HCT116 (cell line): ENCODE results near the gene PLAC9. TPM values are rescaled to one million over a fixed set of nuclear protein-coding genes. Genes with fewer than 3 reads are reported as not detected.

Experiments used
- ATAC-seq: fragments of 200-7000 bp; cut with Tn5 transposase; 2 replicates; pipeline ENCODE4 v1.9.1; 2020; ENCODE audit warnings: mild to moderate bottlenecking, moderate library complexity
- BruUV-seq: library from RNA; stranded (reverse); fragments of 400-500 nt; replicated peaks from 2 replicates; lab custom pipeline; 2021; lab: Mats Ljungman, UMichigan
- CTCF ChIA-PET: fragments of 300-600 bp; sonication (Branson Sonifier 250); formaldehyde crosslinking; loops from one replicate; lab custom pipeline; 2021; ENCODE audit warnings: antibody characterized with exemption; lab: Charles Lee
- POLR2A ChIA-PET: fragments of 300-600, 350-600 bp; sonication (Branson Sonifier 250); formaldehyde crosslinking; loops from one replicate; lab custom pipeline; 2021; ENCODE audit warnings: antibody characterized with exemption; lab: Charles Lee
- RAD21 ChIA-PET, 2 experiments: fragments of 300-600 bp; sonication (Branson Sonifier 250); formaldehyde crosslinking; loops; one replicate each; lab custom pipeline; 2023; ENCODE audit warnings: low total read pairs in 2 of 2; ENCODE audit not compliant: uncharacterized antibody in 2 of 2, unreplicated experiment in 2 of 2, low non-redundant PET in 1 of 2; lab: Charles Lee
- DNase-seq: peaks from one replicate; pipeline ENCODE4 v3.0.0-alpha.2; 2010; ENCODE audit warnings: low read depth, low spot score
- H2AFZ ChIP-seq: fragments of 200-600 bp; shearing (Covaris generic), sonication (generic); 2 replicates; pipeline ENCODE4 v1.6.1; 2017; ENCODE audit warnings: low read depth, mixed run types, mixed read lengths, antibody characterized with exemption, low read length; ENCODE audit not compliant: poor library complexity, severe bottlenecking
- H3K27ac ChIP-seq: 2 replicates; pipeline ENCODE4 v1.5.1; 2012; ENCODE audit warnings: low read depth, low read length
- H3K27me3 ChIP-seq: fragments of 200-600 bp; sonication (generic); 2 replicates; pipeline ENCODE4 v1.6.1; 2016; ENCODE audit warnings: mixed run types, low read length, mixed read lengths; ENCODE audit not compliant: insufficient read depth
- H3K36me3 ChIP-seq, 2 experiments: fragments of 200-500 bp in 1 of 2; fragments of 200-600 bp in 1 of 2; sonication (Bioruptor generic) in 1 of 2; sonication (generic) in 1 of 2; 2 replicates each; pipeline versions ENCODE4 v1.5.1 to v1.6.1; 2014 to 2016; ENCODE audit warnings: low read length in 2 of 2, inconsistent platforms in 1 of 2, mixed read lengths in 1 of 2, mixed run types in 1 of 2; ENCODE audit not compliant: insufficient read depth in 2 of 2, control insufficient read depth in 1 of 2
- H3K4me1 ChIP-seq, 2 experiments: fragments of 200-600 bp in 1 of 2; sonication (generic) in 1 of 2; 2 replicates each; pipeline versions ENCODE4 v1.5.1 to v1.6.1; 2012 to 2017; ENCODE audit warnings: low read length in 2 of 2, inconsistent platforms in 1 of 2, mild to moderate bottlenecking in 1 of 2, mixed read lengths in 1 of 2, mixed run types in 1 of 2, moderate library complexity in 1 of 2; ENCODE audit not compliant: insufficient read depth in 2 of 2, control insufficient read depth in 1 of 2
- H3K4me2 ChIP-seq: fragments of 200-600 bp; sonication (generic); 2 replicates; pipeline ENCODE4 v1.6.1; 2017; ENCODE audit warnings: mixed run types, low read length, mixed read lengths
- H3K4me3 ChIP-seq, 2 experiments: fragments of 200-600 bp in 1 of 2; sonication (generic) in 1 of 2; replicated peaks in 1 of 2; 2 replicates each; pipeline ENCODE4 v1.5.1; 2011 to 2016; ENCODE audit warnings: low read length in 2 of 2, control low read depth in 1 of 2, low read depth in 1 of 2, mild to moderate bottlenecking in 1 of 2, mixed read lengths in 1 of 2, mixed run types in 1 of 2
- H3K79me2 ChIP-seq: fragments of 200-600 bp; sonication (generic); 2 replicates; pipeline ENCODE4 v1.6.1; 2017; ENCODE audit warnings: mild to moderate bottlenecking, mixed run types, low read length, moderate library complexity, mixed read lengths; ENCODE audit not compliant: insufficient read depth
- H3K9ac ChIP-seq: fragments of 200-600 bp; sonication (generic); 2 replicates; pipeline ENCODE4 v1.6.1; 2016; ENCODE audit warnings: low read length, mixed read lengths
- H3K9me2 ChIP-seq: fragments of 200-600 bp; sonication (generic), shearing (Covaris generic); 2 replicates; pipeline ENCODE4 v1.6.1; 2017; ENCODE audit warnings: mixed run types, mild to moderate bottlenecking, moderate library complexity; ENCODE audit not compliant: insufficient read depth
- H3K9me3 ChIP-seq, 2 experiments: fragments of 200-500 bp in 1 of 2; fragments of 200-600 bp in 1 of 2; sonication (Bioruptor generic) in 1 of 2; sonication (generic) in 1 of 2; 2 replicates each; pipeline ENCODE4 v1.6.1; 2014 to 2017; ENCODE audit warnings: low read length in 2 of 2, mixed read lengths in 2 of 2, inconsistent platforms in 1 of 2, low read depth in 1 of 2, mild to moderate bottlenecking in 1 of 2, mixed run types in 1 of 2, moderate library complexity in 1 of 2; ENCODE audit not compliant: control insufficient read depth in 1 of 2, insufficient read depth in 1 of 2
- H4K20me1 ChIP-seq: fragments of 200-600 bp; sonication (generic), shearing (Covaris generic); 2 replicates; pipeline ENCODE4 v1.6.1; 2017; ENCODE audit warnings: mixed run types, mild to moderate bottlenecking, moderate library complexity; ENCODE audit not compliant: insufficient read depth
- EGR1 ChIP-seq: IDR thresholded peaks from 2 replicates; pipeline ENCODE4 v1.6.1; 2012; ENCODE audit warnings: low read depth
- ELF1 ChIP-seq: IDR thresholded peaks from 2 replicates; pipeline ENCODE4 v1.6.1; 2012; ENCODE audit warnings: low read depth, borderline replicate concordance
- EZH2 ChIP-seq: fragments of 200-600 bp; sonication (generic); IDR thresholded peaks from 2 replicates; pipeline ENCODE4 v1.6.1; 2017; ENCODE audit warnings: antibody characterized with exemption, mixed run types
- EZH2phosphoT487 ChIP-seq: fragments of 200-600 bp; IDR thresholded peaks from 2 replicates; pipeline ENCODE4 v1.6.1; 2018; ENCODE audit warnings: antibody characterized with exemption, borderline replicate concordance
- FOSL1 ChIP-seq: IDR thresholded peaks from 2 replicates; pipeline ENCODE4 v1.6.1; 2012; ENCODE audit warnings: low read depth
- JUND ChIP-seq: IDR thresholded peaks from 2 replicates; pipeline ENCODE4 v1.6.1; 2012
- POLR2AphosphoS5 ChIP-seq: IDR thresholded peaks from 2 replicates; pipeline ENCODE4 v1.6.1; 2011; ENCODE audit warnings: mild to moderate bottlenecking, low read depth, low read length, moderate library complexity
- RAD21 ChIP-seq: IDR thresholded peaks from 2 replicates; pipeline ENCODE4 v1.6.1; 2012; ENCODE audit warnings: low read depth, mild to moderate bottlenecking
- SIN3A ChIP-seq: IDR thresholded peaks from 2 replicates; pipeline ENCODE4 v1.6.1; 2012; ENCODE audit warnings: low read depth
- SP1 ChIP-seq: IDR thresholded peaks from 2 replicates; pipeline ENCODE4 v1.6.1; 2012; ENCODE audit warnings: low read depth
- SRF ChIP-seq: IDR thresholded peaks from 2 replicates; pipeline ENCODE4 v1.6.1; 2012; ENCODE audit warnings: low read depth
- TCF7L2 ChIP-seq: IDR thresholded peaks from 2 replicates; pipeline ENCODE4 v1.7.0; 2011; ENCODE audit warnings: borderline replicate concordance, inconsistent platforms; ENCODE audit not compliant: insufficient read depth, insufficient read length; ENCODE audit errors: extremely low read depth
- intact Hi-C: fragments of 100-400 bp; cut with micrococcal nuclease; formaldehyde crosslinking; loops from 2 replicates; pipeline ENCODE4 v1.10.0; 2022
- total RNA-seq: library from RNA; stranded (reverse); gene quantifications from one replicate; pipeline ENCODE4 v1.2.1, GENCODE V29; 2021; ENCODE audit not compliant: unreplicated experiment
- TF ChIP-seq, protein P1 (sequence below): IDR thresholded peaks from 2 replicates; pipeline ENCODE4 v1.6.1; 2012
- TF ChIP-seq, protein P2 (sequence below), 3 experiments: fragments of 200-600 bp in 1 of 3; sonication (generic) in 1 of 3; IDR thresholded peaks in 2 of 3; conservative IDR thresholded peaks in 1 of 3; 2 replicates each; pipeline ENCODE4 v1.5.1; 2012 to 2017; ENCODE audit warnings: low read depth in 2 of 3, low read length in 2 of 3, antibody characterized with exemption in 1 of 3, borderline replicate concordance in 1 of 3, control low read depth in 1 of 3, mild to moderate bottlenecking in 1 of 3, mixed read lengths in 1 of 3, mixed run types in 1 of 3, moderate library complexity in 1 of 3; ENCODE audit not compliant: insufficient read depth in 1 of 3
- TF ChIP-seq, protein P3 (sequence below): IDR thresholded peaks from 2 replicates; pipeline ENCODE4 v1.6.1; 2012

PLAC9 gene
- total RNA-seq, 1 experiment from 2014 or later = not detected

DNA sequence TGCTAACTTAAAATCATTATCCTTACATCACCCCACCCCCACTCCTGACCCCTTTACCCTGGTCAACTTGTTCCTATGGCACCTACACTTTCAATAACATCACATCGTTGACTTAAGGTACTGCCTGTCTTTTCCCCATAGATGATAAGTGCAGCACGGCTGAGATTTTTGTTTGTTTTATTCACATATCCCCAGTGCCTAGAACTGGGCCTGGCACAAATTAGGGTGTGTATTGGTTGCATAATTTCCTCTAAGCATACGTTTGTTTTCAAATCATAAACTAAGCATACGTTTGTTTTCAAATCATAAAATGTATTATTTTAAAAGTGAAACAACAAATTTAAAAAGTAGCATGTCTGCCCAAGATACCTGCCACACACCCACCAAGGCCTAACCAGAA lies 37.5 kb downstream of the PLAC9 start:
- H3K27me3 ChIP-seq = no peaks in the 10 kb centered on the region
- H3K4me3 ChIP-seq = no peak overlapping the region
- no TSS peak for BruUV-seq
- peaks cover 86% of the 10 kb centered on the region for H3K79me2 ChIP-seq
- POLR2A ChIA-PET = no interaction called here
- no peaks in the 10 kb centered on the region for H3K9me3 ChIP-seq
- TF ChIP-seq TCF7L2 (no peak), JUND (no peak), EZH2 (no peak)
- CTCF ChIA-PET = no interaction called here
- H3K27ac ChIP-seq = no peak overlapping the region
- peaks cover 0 to 28% of the 10 kb centered on the region in 2 experiments; a peak in 2 of 4 replicates for H3K4me1 ChIP-seq
- H3K36me3 ChIP-seq = peaks cover 2 to 32% of the 10 kb centered on the region in 2 experiments; a peak in 3 of 4 replicates
- no peak overlapping the region for H2AFZ ChIP-seq
- RAD21 ChIA-PET = no interaction called here
- ATAC-seq (no peak), DNase-seq (no peak)
- no peak overlapping the region for H3K9ac ChIP-seq
- peaks cover 3% of the 10 kb centered on the region; the same call in 1 of the 2 replicates for H4K20me1 ChIP-seq
- intact Hi-C loops = no loop called here
- no peak overlapping the region for H3K4me2 ChIP-seq
- H3K9me2 ChIP-seq = no peaks in the 10 kb centered on the region

DNA sequence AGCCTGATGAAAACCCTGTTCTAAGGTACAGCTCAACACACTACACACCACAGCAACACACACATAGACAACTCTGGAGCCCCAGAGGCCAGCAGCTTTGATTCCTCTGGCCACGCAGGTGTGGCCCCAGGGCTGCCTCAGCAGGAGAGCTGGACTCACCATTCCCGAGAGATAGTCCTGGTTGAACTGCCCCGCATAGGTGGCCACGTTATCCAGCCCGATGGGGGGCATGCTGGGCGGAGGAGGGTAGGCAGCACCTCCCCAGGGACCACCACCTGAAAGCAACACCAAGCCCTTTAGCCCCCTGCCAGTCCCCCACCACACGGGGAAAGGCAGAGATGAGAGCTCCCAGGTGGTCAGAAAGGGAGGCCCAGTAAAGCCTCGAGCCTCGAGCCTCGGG lies 38.1 kb downstream of the PLAC9 start:
- DNase-seq (no peak), ATAC-seq (no peak)
- no peak for TF ChIP-seq EGR1
- TF ChIP-seq RAD21 = no peak
- TF ChIP-seq TCF7L2 = no peak
- no peak for TF ChIP-seq SP1
- TF ChIP-seq POLR2AphosphoS5 = no peak
- TF ChIP-seq, protein P1, sequence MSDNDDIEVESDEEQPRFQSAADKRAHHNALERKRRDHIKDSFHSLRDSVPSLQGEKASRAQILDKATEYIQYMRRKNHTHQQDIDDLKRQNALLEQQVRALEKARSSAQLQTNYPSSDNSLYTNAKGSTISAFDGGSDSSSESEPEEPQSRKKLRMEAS = no peak
- TF ChIP-seq, protein P2, sequence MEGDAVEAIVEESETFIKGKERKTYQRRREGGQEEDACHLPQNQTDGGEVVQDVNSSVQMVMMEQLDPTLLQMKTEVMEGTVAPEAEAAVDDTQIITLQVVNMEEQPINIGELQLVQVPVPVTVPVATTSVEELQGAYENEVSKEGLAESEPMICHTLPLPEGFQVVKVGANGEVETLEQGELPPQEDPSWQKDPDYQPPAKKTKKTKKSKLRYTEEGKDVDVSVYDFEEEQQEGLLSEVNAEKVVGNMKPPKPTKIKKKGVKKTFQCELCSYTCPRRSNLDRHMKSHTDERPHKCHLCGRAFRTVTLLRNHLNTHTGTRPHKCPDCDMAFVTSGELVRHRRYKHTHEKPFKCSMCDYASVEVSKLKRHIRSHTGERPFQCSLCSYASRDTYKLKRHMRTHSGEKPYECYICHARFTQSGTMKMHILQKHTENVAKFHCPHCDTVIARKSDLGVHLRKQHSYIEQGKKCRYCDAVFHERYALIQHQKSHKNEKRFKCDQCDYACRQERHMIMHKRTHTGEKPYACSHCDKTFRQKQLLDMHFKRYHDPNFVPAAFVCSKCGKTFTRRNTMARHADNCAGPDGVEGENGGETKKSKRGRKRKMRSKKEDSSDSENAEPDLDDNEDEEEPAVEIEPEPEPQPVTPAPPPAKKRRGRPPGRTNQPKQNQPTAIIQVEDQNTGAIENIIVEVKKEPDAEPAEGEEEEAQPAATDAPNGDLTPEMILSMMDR (IDR thresholded peaks at IDR 0.05 in 2 of 3, conservative IDR thresholded peaks at IDR 0.05 in 1 of 3; ENCODE audit: borderline replicate concordance in 1 of 3, insufficient read depth in 1 of 3, low read depth in 2 of 3, low read length in 2 of 3) = no peak
- TF ChIP-seq, protein P3, sequence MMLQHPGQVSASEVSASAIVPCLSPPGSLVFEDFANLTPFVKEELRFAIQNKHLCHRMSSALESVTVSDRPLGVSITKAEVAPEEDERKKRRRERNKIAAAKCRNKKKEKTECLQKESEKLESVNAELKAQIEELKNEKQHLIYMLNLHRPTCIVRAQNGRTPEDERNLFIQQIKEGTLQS = no peak
- no peak for TF ChIP-seq SIN3A
- no peak for TF ChIP-seq SRF
- TF ChIP-seq EZH2phosphoT487 = no peak
- TF ChIP-seq ELF1 = no peak
- TF ChIP-seq EZH2 = no peak
- no peak for TF ChIP-seq FOSL1
- Histone ChIP-seq H2AFZ (no peak overlapping the region), H3K27me3 (no peaks in the 10 kb centered on the region), H3K9me3 (no peaks in the 10 kb centered on the region), H4K20me1 (peaks cover 3% of the 10 kb centered on the region; the same call in 1 of the 2 replicates), H3K4me1 (peaks cover 0 to 21% of the 10 kb centered on the region in 2 experiments; a peak in 2 of 4 replicates), H3K9me2 (no peaks in the 10 kb centered on the region), H3K79me2 (peaks cover 88% of the 10 kb centered on the region), H3K4me2 (no peak overlapping the region), H3K9ac (no peak overlapping the region), H3K27ac (no peak overlapping the region), H3K4me3 (no peak overlapping the region), H3K36me3 (peaks cover 2 to 26% of the 10 kb centered on the region in 2 experiments; a peak in 3 of 4 replicates)
- intact Hi-C loops = no loop called here
- BruUV-seq = no TSS peak
- ChIA-PET CTCF (no interaction called here), POLR2A (no interaction called here), RAD21 (no interaction called here)
